NCI-H1417 treated with DMSO at 0.1 percent for 48 hours (cell line): Measurements from ENCODE around the gene SPAG16.

Experiments used
- DNase-seq: peaks from one replicate; lab custom pipeline; 2025; lab: John Stamatoyannopoulos, UW

Gene SPAG16

GRCh38 chr2:214077727-214078126, 793.5 kb downstream of the SPAG16 start:
- no peak for DNase-seq

- DNase-seq: no peak
These were observed 794.8 kb downstream of the SPAG16 start for GRCh38 chr2:214079032-214079431.

- DNase-seq: no peak
These were observed 804.3 kb downstream of the SPAG16 start for GRCh38 chr2:214088536-214088935.

GRCh38 chr2:214096208-214096715, 812.0 kb downstream of the SPAG16 start:
- DNase-seq: no peak

- DNase-seq: no peak
These were observed 814.5 kb downstream of the SPAG16 start for GRCh38 chr2:214098811-214099210.

GRCh38 chr2:214100488-214100887, 816.2 kb downstream of the SPAG16 start:
- DNase-seq: no peak

GRCh38 chr2:214103276-214104001, 819.2 kb downstream of the SPAG16 start:
- peak; percentile 56 for DNase-seq

- DNase-seq: no peak
These were observed 820.0 kb downstream of the SPAG16 start for GRCh38 chr2:214104219-214104618.

- DNase-seq: no peak
These were observed 820.7 kb downstream of the SPAG16 start for GRCh38 chr2:214104967-214105366.

GRCh38 chr2:214107726-214108125, 823.5 kb downstream of the SPAG16 start:
- DNase-seq: no peak

GRCh38 chr2:214108598-214108997, 824.3 kb downstream of the SPAG16 start:
- DNase-seq: no peak

- no peak for DNase-seq
These were observed 832.8 kb downstream of the SPAG16 start for GRCh38 chr2:214117054-214117453.

GRCh38 chr2:214126135-214126534, 841.9 kb downstream of the SPAG16 start:
- no peak for DNase-seq

GRCh38 chr2:214127170-214127569, 842.9 kb downstream of the SPAG16 start:
- no peak for DNase-seq

GRCh38 chr2:214127571-214127970, 843.3 kb downstream of the SPAG16 start:
- no peak for DNase-seq

- DNase-seq: no peak
These were observed 843.8 kb downstream of the SPAG16 start for GRCh38 chr2:214128040-214128439.

- no peak for DNase-seq
These were observed 845.9 kb downstream of the SPAG16 start for GRCh38 chr2:214130114-214130513.

- DNase-seq: no peak
These were observed 851.7 kb downstream of the SPAG16 start for GRCh38 chr2:214135966-214136365.

GRCh38 chr2:214138779-214139178, 854.5 kb downstream of the SPAG16 start:
- no peak for DNase-seq

GRCh38 chr2:214139630-214140284, 855.5 kb downstream of the SPAG16 start:
- no peak for DNase-seq

GRCh38 chr2:214156971-214157370, 872.7 kb downstream of the SPAG16 start:
- no peak for DNase-seq

GRCh38 chr2:214158851-214159250, 874.6 kb downstream of the SPAG16 start:
- no peak for DNase-seq

- DNase-seq: no peak
These were observed 885.0 kb downstream of the SPAG16 start for GRCh38 chr2:214169281-214169680.

GRCh38 chr2:214169736-214170135, 885.5 kb downstream of the SPAG16 start:
- DNase-seq: no peak
